Heart left ventricle (tissue), 13 donors: ENCODE results near the gene THBS4.

Experiments used
- CTCF ChIP-seq, 12 donors: fragments of 200-600 bp; sonication (generic) in 4 of 12; IDR thresholded peaks; one replicate each; pipeline versions ENCODE4 v1.5.0 to v1.8.0; 2018 to 2022; ENCODE audit warnings: antibody characterized with exemption in 12 of 12, mild to moderate bottlenecking in 5 of 12
- POLR2A ChIP-seq, 2 donors: fragments of 450-650 bp; IDR thresholded peaks; one replicate each; pipeline ENCODE4 v1.6.1; 2017; ENCODE audit warnings: antibody characterized with exemption in 2 of 2, mild to moderate bottlenecking in 2 of 2, moderate library complexity in 2 of 2
- donor health status: ischemic (EF 13 %, LVEDD 7.1; RV severe dilation, severe dysfunction).
- donor health status: DM: no; HTN: yes; CAD: no.
- donor health status: DM: no; HTN: no; CAD: no.
- donor health status: ischemic (EF 25% LVEDD 6.9; RV normal size, moderate dysfunction).
- donor health status: ischemic (EF 25% LVEDD 5.7; RV mildly dilated, moderate dysfunction).
- donor health status: ischemic (EF 35%, LVEDD 5.7; RV mildly dilated, moderate dysfunction).
- donor health status: nonischemic (EF 11% LVEDD 7.7; RV severe dilation, severe dysfunction).
- donor health status: DM: yes; HTN: yes; CAD: no.
- donor health status: PGD.
- donor health status: ischemic (EF 29% LVEDD 5.4; RV normal size, mild dysfunction).
- donor health status: nonischemic (EF 23%, LVEDD 6.1; RV moderate dilation, normal function).

GRCh38 chr5:80060966-80061365, 25.8 kb downstream of the THBS4 start:
- no peak for TF ChIP-seq CTCF (IDR thresholded peaks at IDR 0.05)
- no peak for TF ChIP-seq POLR2A (IDR thresholded peaks at IDR 0.05)
